ENCODE data around the gene HAUS2. TPM values are rescaled to one million over a fixed set of nuclear protein-coding genes. Genes with fewer than 3 reads are reported as not detected.

HAUS2 gene
- total and polyA plus RNA-seq, 2 of the 4 experiments (the other 2 are of a cell fraction) = 18.4 to 22.4 TPM

DNA sequence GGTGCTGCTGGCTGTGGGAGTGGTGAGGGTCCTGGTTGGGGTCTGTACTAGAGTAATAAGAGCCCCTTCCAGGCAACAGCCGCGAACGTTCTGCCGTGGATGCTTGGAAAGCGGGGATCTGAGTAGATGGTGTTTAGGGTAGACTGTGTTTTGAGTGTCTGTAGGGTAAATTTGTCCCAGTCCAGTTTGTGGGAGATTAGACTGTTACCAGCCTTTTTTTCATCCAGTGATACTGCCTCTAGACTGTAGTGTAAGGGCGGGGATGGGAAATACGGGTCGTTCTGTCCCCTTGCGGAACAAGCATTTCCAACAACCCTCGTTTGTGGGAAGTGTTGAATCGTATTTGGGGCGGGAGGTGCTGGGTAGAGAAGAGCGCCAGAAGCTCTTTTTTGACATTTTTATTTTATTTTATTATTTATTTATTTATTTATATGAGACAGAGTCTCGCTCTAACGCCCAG lies 424 bp downstream of the HAUS2 start:
- peak overlapping the region; percentile 41 for H2AK5ac ChIP-seq (ENCODE audit: low read depth, low read length)
- peak overlapping the region; percentile 77; the same call in 1 of the 2 replicates for H3K14ac ChIP-seq (replicated peaks; ENCODE audit: low read depth, low read length)
- peak overlapping the region; percentile 82; the same call in 1 of the 2 replicates for H4K91ac ChIP-seq (ENCODE audit: insufficient read depth, low read depth, low read length)
- H2AFZ ChIP-seq (replicated peaks; ENCODE audit: low read length, poor library complexity) = peak overlapping the region; percentile 96
- ATAC-seq (ENCODE audit: low read depth) = peak; percentile 33
- peaks cover 8% of the 10 kb centered on the region for H3K36me3 ChIP-seq (ENCODE audit: control insufficient read depth, insufficient read depth, low read length)
- peaks cover 6% of the 10 kb centered on the region for H3K4me1 ChIP-seq (ENCODE audit: control insufficient read depth, insufficient read depth, low read length)
- peak overlapping the region; percentile 67 for H4K5ac ChIP-seq (ENCODE audit: low read depth, low read length)
- CTCF ChIA-PET = interaction anchor here (0.6 to 1.1 kb wide), 2 partner anchors 24 to 42 kb away, joined by 3 to 4 read pairs; no protein-coding TSS in a partner anchor
- peak overlapping the region; percentile 99 for H3K4me2 ChIP-seq (ENCODE audit: low read depth, low read length)
- peaks cover 21 to 62% of the 10 kb centered on the region in 2 experiments for H3K79me1 ChIP-seq (ENCODE audit: low read depth in 1 of 2, low read length in 2 of 2)
- peak overlapping the region; percentile 12; the same call in 1 of the 3 replicates for H2BK15ac ChIP-seq (ENCODE audit: low read depth, low read length)
- in situ Hi-C loops (cut with MboI; ENCODE audit: low sequenced_read_pairs) = no loop called here
- peak overlapping the region; percentile 85 for H3K4me3 ChIP-seq (ENCODE audit: insufficient read depth, low read depth, low read length)
- H2BK5ac ChIP-seq (ENCODE audit: low read depth, low read length, poor library complexity, severe bottlenecking) = peak overlapping the region; percentile 65
- peak overlapping the region; percentile 87 for H3K56ac ChIP-seq (ENCODE audit: extremely low read depth, insufficient read depth, low read length)
- H3K27ac ChIP-seq (ENCODE audit: insufficient read depth, low read length) = peak overlapping the region; percentile 84
- WGBS, 2 experiments (ENCODE audit: extremely low coverage in 2 of 2, insufficient read length in 1 of 2) = no CpG with 5 or more reads among the region's 15 CpGs
- peak overlapping the region; percentile 20 for H3K23ac ChIP-seq (ENCODE audit: low read depth, low read length)
- H4K8ac ChIP-seq (ENCODE audit: low read depth in 2 of 2, low read length in 2 of 2) = peak overlapping the region; percentile 86 to 93
- POLR2A ChIA-PET (ENCODE audit: unreplicated experiment) = no interaction called here
- no peak overlapping the region for H2BK20ac ChIP-seq (ENCODE audit: low read depth, low read length)
- peak; percentile 12 for DNase-seq
- 0 out of 2 replicates have a peak, but pooled peaks cover 4% of the 10 kb centered on the region for H4K20me1 ChIP-seq (ENCODE audit: insufficient read depth, low read length)
- H3K9me3 ChIP-seq (ENCODE audit: control insufficient read depth, insufficient read depth, low read length) = no peaks in the 10 kb centered on the region
- 0 out of 2 replicates have a peak, but pooled peaks cover 3% of the 10 kb centered on the region for H3K9me1 ChIP-seq (ENCODE audit: insufficient read depth, low read length)
- H2AK9ac ChIP-seq (replicated peaks; ENCODE audit: low read depth, low read length, poor library complexity) = peak overlapping the region; percentile 97
- no peaks in the 10 kb centered on the region for H3K27me3 ChIP-seq (ENCODE audit: control insufficient read depth, insufficient read depth, low read length)
- no TSS peak for BruUV-seq (replicated peaks)
- TF ChIP-seq SMC3 (IDR thresholded peaks at IDR 0.05; ENCODE audit: low read depth, low read length) (no peak), RFX5 (IDR thresholded peaks at IDR 0.05; ENCODE audit: low read depth, low read length) (no peak), RCOR1 (IDR thresholded peaks at IDR 0.05; ENCODE audit: insufficient replicate concordance, low read length) (no peak), MXI1 (IDR thresholded peaks at IDR 0.05; ENCODE audit: borderline replicate concordance, low read depth, low read length) (no peak), CHD1 (IDR thresholded peaks at IDR 0.05; ENCODE audit: low read depth, low read length) (no peak), MAFK (IDR thresholded peaks at IDR 0.05; ENCODE audit: low read depth, low read length) (no peak)
- TF ChIP-seq, protein P1, sequence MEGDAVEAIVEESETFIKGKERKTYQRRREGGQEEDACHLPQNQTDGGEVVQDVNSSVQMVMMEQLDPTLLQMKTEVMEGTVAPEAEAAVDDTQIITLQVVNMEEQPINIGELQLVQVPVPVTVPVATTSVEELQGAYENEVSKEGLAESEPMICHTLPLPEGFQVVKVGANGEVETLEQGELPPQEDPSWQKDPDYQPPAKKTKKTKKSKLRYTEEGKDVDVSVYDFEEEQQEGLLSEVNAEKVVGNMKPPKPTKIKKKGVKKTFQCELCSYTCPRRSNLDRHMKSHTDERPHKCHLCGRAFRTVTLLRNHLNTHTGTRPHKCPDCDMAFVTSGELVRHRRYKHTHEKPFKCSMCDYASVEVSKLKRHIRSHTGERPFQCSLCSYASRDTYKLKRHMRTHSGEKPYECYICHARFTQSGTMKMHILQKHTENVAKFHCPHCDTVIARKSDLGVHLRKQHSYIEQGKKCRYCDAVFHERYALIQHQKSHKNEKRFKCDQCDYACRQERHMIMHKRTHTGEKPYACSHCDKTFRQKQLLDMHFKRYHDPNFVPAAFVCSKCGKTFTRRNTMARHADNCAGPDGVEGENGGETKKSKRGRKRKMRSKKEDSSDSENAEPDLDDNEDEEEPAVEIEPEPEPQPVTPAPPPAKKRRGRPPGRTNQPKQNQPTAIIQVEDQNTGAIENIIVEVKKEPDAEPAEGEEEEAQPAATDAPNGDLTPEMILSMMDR (conservative IDR thresholded peaks at IDR 0.05; ENCODE audit: low read depth, low read length) = no peak
- TF ChIP-seq, protein P2, sequence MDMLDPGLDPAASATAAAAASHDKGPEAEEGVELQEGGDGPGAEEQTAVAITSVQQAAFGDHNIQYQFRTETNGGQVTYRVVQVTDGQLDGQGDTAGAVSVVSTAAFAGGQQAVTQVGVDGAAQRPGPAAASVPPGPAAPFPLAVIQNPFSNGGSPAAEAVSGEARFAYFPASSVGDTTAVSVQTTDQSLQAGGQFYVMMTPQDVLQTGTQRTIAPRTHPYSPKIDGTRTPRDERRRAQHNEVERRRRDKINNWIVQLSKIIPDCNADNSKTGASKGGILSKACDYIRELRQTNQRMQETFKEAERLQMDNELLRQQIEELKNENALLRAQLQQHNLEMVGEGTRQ (IDR thresholded peaks at IDR 0.05; ENCODE audit: low read depth, low read length) = no peak
- H2BK120ac ChIP-seq (ENCODE audit: low read depth, low read length) = peak overlapping the region; percentile 5; the same call in 1 of the 2 replicates
- H3K4ac ChIP-seq (ENCODE audit: low read depth, low read length) = peak overlapping the region; percentile 37
- peak overlapping the region; percentile 18; the same call in 1 of the 2 replicates for H3K18ac ChIP-seq (ENCODE audit: low read depth, low read length)
- dilution Hi-C loops (cut with HindIII; ENCODE audit: low sequenced_read_pairs, unreplicated experiment) = no loop called here
- intact Hi-C loops (cut with micrococcal nuclease) = no loop called here
- peak overlapping the region; percentile 89 for H3K9ac ChIP-seq (ENCODE audit: low read depth, low read length)

Measured in IMR-90 (cell line).